ENCODE measurements around the gene RYR3. TPM values are rescaled to one million over a fixed set of nuclear protein-coding genes. Genes with fewer than 3 reads are reported as not detected.

RYR3 gene
- total and polyA plus RNA-seq, 2 of the 13 experiments (the other 11 are each of a cell fraction or from before 2014, with no cell fraction given): not detected

DNA sequence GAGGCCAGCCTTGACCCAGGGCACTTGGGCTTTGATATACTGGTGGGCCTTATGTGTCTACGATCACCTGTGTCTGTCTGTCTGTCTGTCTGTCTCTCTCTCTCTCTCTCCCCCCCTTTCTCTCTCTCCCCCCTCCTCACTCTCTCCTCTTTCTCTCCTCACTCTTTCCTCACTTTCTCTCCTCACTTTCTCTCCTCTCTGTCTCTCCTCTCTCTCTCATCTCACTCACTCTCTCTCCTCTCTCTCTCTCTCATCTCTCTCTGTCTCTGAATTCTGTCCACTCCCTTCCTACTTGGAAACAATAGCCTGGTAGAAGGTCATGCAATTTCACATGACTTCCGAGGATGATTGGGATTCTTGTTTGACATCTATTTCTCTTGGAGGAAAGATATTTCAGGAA, 388.4 kb downstream of the RYR3 start:
- Histone ChIP-seq H3K9ac (ENCODE audit: insufficient read depth, low read depth, low read length) (no peak overlapping the region), H3K4me3 (replicated peaks in 1 of 3; ENCODE audit: insufficient read depth in 1 of 3, low read depth in 2 of 3, low read length in 3 of 3) (no peak overlapping the region), H3K4me1 (ENCODE audit: insufficient read depth, low read length) (no peaks in the 10 kb centered on the region), H4K20me1 (ENCODE audit: insufficient read depth, low read length) (no peaks in the 10 kb centered on the region), H3K36me3 (replicated peaks in 1 of 2; ENCODE audit: control insufficient read depth in 1 of 2, insufficient read depth in 2 of 2, low read length in 2 of 2) (no peaks in the 10 kb centered on the region), H3K9me3 (ENCODE audit: low read length) (no peaks in the 10 kb centered on the region), H2AFZ (ENCODE audit: low read length) (no peak overlapping the region), H3K27me3 (ENCODE audit: control insufficient read depth in 1 of 2, insufficient read depth in 2 of 2, low read length in 2 of 2) (peaks cover 0 to 12% of the 10 kb centered on the region in 2 experiments; a peak in 2 of 5 replicates), H3K4me2 (ENCODE audit: low read depth, low read length) (no peak overlapping the region), H3K27ac (ENCODE audit: extremely low read length, insufficient read depth, low read length) (no peak overlapping the region), H3K79me2 (ENCODE audit: insufficient read depth, low read length) (no peaks in the 10 kb centered on the region)
- ChIA-PET CTCF (ENCODE audit: low intra/inter-chr PET ratio, low total read pairs) (interaction anchor here (1.7 to 2.7 kb wide), 2 partner anchors 407 to 465 kb away, joined by 10 to 38 read pairs; no protein-coding TSS in a partner anchor), POLR2A (no interaction called here)
- intact Hi-C loops (cut with micrococcal nuclease; ENCODE audit: unreplicated experiment): no loop called here
- ATAC-seq (no peak), DNase-seq (ENCODE audit: low spot score) (no peak), FAIRE-seq (no peak)
- WGBS (ENCODE audit: low lambda C conversion rate): 43% methylated on average over 2 of the region's 2 CpGs
- in situ Hi-C loops (cut with HindIII; ENCODE audit: extremely low pct_ligation_motif_present, low pct_unique_long_range_greater_than_20kb): no loop called here
- no TSS peak for BruUV-seq (replicated peaks)
- TF ChIP-seq, protein P1, sequence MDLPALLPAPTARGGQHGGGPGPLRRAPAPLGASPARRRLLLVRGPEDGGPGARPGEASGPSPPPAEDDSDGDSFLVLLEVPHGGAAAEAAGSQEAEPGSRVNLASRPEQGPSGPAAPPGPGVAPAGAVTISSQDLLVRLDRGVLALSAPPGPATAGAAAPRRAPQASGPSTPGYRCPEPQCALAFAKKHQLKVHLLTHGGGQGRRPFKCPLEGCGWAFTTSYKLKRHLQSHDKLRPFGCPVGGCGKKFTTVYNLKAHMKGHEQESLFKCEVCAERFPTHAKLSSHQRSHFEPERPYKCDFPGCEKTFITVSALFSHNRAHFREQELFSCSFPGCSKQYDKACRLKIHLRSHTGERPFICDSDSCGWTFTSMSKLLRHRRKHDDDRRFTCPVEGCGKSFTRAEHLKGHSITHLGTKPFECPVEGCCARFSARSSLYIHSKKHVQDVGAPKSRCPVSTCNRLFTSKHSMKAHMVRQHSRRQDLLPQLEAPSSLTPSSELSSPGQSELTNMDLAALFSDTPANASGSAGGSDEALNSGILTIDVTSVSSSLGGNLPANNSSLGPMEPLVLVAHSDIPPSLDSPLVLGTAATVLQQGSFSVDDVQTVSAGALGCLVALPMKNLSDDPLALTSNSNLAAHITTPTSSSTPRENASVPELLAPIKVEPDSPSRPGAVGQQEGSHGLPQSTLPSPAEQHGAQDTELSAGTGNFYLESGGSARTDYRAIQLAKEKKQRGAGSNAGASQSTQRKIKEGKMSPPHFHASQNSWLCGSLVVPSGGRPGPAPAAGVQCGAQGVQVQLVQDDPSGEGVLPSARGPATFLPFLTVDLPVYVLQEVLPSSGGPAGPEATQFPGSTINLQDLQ (CRISPR knock-in tag; IDR thresholded peaks at IDR 0.05): no peak
- TF ChIP-seq ZNF256 (CRISPR knock-in tag; conservative IDR thresholded peaks at IDR 0.05) (no peak), ZNF354B (CRISPR knock-in tag; IDR thresholded peaks at IDR 0.05) (no peak), CENPT (CRISPR knock-in tag; IDR thresholded peaks at IDR 0.05; ENCODE audit: low read depth) (no peak), TSC22D2 (CRISPR knock-in tag; IDR thresholded peaks at IDR 0.05; ENCODE audit: borderline replicate concordance) (no peak), ZNF331 (CRISPR knock-in tag; IDR thresholded peaks at IDR 0.05) (no peak), POLR2A (IDR thresholded peaks at IDR 0.05; ENCODE audit: insufficient read depth in 1 of 2, low read depth in 2 of 2, low read length in 2 of 2) (no peak), GATAD2A (CRISPR knock-in tag; IDR thresholded peaks at IDR 0.05) (no peak), ZGPAT (CRISPR knock-in tag; IDR thresholded peaks at IDR 0.05) (no peak), PCBP2 (optimal IDR thresholded peaks at IDR 0.05; ENCODE audit: low read depth, low read length, poor library complexity, severe bottlenecking) (no peak), ATRX (CRISPR knock-in tag; IDR thresholded peaks at IDR 0.05; ENCODE audit: borderline replicate concordance) (no peak), ZNF83 (CRISPR knock-in tag; IDR thresholded peaks at IDR 0.05; ENCODE audit: borderline replicate concordance) (no peak), IKZF1 (IDR thresholded peaks at IDR 0.05) (no peak), SMYD3 (CRISPR knock-in tag; IDR thresholded peaks at IDR 0.05) (no peak)
- TF ChIP-seq, protein P2, sequence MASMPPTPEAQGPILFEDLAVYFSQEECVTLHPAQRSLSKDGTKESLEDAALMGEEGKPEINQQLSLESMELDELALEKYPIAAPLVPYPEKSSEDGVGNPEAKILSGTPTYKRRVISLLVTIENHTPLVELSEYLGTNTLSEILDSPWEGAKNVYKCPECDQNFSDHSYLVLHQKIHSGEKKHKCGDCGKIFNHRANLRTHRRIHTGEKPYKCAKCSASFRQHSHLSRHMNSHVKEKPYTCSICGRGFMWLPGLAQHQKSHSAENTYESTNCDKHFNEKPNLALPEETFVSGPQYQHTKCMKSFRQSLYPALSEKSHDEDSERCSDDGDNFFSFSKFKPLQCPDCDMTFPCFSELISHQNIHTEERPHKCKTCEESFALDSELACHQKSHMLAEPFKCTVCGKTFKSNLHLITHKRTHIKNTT (CRISPR knock-in tag; IDR thresholded peaks at IDR 0.05): no peak
- TF ChIP-seq, protein P3, sequence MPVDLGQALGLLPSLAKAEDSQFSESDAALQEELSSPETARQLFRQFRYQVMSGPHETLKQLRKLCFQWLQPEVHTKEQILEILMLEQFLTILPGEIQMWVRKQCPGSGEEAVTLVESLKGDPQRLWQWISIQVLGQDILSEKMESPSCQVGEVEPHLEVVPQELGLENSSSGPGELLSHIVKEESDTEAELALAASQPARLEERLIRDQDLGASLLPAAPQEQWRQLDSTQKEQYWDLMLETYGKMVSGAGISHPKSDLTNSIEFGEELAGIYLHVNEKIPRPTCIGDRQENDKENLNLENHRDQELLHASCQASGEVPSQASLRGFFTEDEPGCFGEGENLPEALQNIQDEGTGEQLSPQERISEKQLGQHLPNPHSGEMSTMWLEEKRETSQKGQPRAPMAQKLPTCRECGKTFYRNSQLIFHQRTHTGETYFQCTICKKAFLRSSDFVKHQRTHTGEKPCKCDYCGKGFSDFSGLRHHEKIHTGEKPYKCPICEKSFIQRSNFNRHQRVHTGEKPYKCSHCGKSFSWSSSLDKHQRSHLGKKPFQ (CRISPR knock-in tag; IDR thresholded peaks at IDR 0.05; ENCODE audit: insufficient replicate concordance): no peak
- TF ChIP-seq, protein P4, sequence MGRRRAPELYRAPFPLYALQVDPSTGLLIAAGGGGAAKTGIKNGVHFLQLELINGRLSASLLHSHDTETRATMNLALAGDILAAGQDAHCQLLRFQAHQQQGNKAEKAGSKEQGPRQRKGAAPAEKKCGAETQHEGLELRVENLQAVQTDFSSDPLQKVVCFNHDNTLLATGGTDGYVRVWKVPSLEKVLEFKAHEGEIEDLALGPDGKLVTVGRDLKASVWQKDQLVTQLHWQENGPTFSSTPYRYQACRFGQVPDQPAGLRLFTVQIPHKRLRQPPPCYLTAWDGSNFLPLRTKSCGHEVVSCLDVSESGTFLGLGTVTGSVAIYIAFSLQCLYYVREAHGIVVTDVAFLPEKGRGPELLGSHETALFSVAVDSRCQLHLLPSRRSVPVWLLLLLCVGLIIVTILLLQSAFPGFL (CRISPR knock-in tag; IDR thresholded peaks at IDR 0.05): no peak
- TF ChIP-seq, protein P5, sequence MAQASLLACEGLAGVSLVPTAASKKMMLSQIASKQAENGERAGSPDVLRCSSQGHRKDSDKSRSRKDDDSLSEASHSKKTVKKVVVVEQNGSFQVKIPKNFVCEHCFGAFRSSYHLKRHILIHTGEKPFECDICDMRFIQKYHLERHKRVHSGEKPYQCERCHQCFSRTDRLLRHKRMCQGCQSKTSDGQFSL (CRISPR knock-in tag; IDR thresholded peaks at IDR 0.05): no peak

All from HepG2 (cell line).